ENCODE results near the gene COL5A3.
A peak's percentile ranks its signal among the peaks of the same experiment; 100 is the strongest.

The COL5A3 gene

GRCh38 chr19:10011974-10012373 lies 1.7 kb upstream of the COL5A3 start:
- DNase-seq (ENCODE audit: low read depth in 3 of 3), result no peak

- no peak for DNase-seq (ENCODE audit: low read depth in 3 of 3)
Observed at GRCh38 chr19:10010939-10011338, 635 bp upstream of the COL5A3 start.

- DNase-seq (ENCODE audit: low read depth in 3 of 3), result no peak
Observed at GRCh38 chr19:10009714-10010224, 535 bp downstream of the COL5A3 start.

DNA sequence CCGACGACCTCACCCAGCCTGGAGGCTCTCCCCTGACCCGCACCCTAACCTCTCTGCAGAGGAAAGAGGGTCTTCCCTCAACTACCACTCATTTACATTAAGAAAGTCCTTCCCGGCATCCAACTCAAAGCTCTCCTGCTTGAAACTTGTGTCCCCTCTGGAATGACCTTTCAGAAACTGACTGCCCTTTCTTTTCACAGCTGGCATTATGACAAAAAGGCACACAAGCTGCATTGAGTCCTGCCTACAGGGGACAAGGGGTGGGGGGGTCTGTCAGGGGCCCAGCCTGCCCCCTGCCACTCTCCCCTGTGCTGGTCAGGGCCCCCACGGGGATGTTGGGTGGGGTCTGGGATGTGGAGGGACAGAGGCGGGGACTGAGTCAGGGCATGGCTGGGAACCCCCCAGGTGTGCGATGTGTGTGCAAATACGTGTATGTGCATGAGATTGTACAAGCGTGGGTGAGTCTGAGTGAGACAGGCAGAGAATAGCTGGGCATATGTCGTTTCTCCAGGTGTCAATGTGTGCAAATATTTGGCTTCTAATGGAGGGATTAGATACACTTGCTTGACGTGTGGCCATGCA lies 2.0 kb downstream of the COL5A3 start:
- no peak for DNase-seq (ENCODE audit: low read depth in 3 of 3)

- DNase-seq (ENCODE audit: low read depth in 3 of 3), result no peak
Observed at GRCh38 chr19:10007371-10008183, 2.7 kb downstream of the COL5A3 start.

DNA sequence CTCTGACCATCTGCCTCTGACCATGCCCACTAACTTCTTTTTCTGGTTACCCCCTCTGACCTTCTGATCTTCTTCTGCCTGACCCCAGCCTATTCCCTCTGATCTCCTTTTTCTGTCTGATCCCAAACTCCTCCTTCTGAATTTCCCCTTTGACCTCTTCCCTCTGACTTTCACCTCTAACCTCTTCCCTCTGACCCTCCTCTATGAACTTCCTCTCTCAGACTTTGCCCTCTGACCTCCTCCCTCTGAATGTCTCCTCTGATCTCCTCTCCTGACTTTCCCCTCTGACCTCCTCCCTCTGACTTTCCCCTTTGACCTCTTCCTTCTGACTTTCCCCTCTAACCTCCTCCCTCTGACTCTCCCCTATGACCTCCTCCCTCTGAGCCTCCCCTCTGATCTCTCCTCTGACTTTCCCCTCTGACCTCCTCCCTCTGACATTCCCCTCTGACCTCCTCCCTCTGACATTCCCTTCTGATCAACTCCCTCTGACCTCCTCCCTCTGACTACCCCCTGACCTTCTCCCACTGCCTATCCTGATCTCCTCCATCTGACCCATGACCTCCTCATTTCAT lies 3.5 kb downstream of the COL5A3 start:
- DNase-seq (ENCODE audit: low read depth in 3 of 3), result no peak

GRCh38 chr19:10006335-10006708 lies 4.0 kb downstream of the COL5A3 start:
- no peak for DNase-seq (ENCODE audit: low read depth in 3 of 3)

DNA sequence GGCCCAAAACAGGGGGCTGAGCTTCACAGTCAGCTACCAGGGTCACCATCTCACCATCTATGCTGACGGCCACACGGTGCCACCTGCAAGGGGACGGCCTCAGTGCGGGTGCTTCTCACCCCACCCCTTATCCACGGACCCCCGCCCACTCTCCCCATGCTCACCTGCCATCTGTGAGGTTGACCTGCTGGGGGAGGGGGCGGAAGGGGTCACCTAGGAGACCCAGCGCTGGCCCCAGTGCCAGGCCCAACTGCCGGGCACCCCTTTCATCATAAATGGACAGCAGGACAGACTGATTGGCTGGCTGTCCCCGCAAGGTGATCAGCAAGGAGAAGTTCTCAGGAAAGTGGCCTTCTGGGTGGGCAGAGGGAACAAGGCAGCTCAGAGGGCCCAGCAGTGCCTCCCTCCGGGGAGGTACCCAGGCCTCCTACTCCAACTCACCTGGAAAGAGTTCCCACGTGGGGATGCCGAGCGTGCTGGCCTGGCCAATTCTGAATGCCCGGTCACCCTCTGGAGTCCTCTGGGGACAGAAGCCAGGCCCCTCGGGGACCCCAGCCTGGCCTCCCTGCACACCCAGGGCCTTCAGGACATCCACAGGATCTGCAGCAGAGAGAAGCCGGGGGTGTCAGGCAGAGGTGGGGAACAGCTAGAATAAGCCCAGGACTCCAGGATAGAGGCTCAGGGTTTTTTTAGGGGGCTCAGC lies 4.5 kb downstream of the COL5A3 start:
- no peak for DNase-seq (ENCODE audit: low read depth in 3 of 3)

GRCh38 chr19:10004617-10005016 lies 5.7 kb downstream of the COL5A3 start:
- DNase-seq (ENCODE audit: low read depth in 3 of 3), result no peak

- no peak for DNase-seq (ENCODE audit: low read depth in 3 of 3)
Observed at GRCh38 chr19:10003271-10003670, 7.0 kb downstream of the COL5A3 start.

- DNase-seq (ENCODE audit: low read depth in 3 of 3), result no peak
Observed at GRCh38 chr19:10001899-10002298, 8.4 kb downstream of the COL5A3 start.

DNA sequence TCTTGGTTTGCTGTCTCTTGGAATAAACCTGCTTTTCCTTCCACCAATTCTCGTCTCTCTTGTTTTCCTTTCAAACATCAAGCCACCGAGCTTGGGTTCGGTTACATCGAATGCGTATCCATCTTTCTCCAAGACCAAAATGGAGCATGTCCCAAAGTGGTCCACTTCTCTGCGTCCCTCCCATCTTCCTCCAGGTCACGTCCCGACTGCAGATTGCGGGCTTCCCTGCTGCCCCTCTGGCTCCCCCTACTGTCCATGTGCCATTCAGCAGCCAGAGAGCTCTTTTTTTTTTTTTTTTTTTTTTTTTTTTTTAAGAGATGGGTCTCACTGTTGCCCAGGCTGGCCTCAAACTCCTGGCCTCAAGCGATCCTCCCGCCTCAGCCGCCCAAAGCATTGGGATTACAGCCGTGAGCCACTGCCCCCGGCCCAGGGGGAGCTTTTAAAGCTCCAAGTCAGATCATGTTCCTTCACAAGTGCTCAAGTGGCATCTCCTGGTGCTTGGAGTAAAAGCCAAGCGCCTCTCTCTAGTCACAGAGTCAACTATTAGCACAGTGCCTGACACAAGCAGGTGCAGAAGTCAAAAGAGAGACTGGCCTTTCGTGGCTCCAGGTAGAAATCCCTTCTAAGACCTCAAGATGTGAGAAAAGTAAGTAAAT lies 10.0 kb downstream of the COL5A3 start:
- DNase-seq (ENCODE audit: low read depth in 3 of 3), result peak; percentile 43 to 57 (median 45)

GRCh38 chr19:9996541-9996940 lies 13.8 kb downstream of the COL5A3 start:
- DNase-seq (ENCODE audit: low read depth in 3 of 3), result no peak

- DNase-seq (ENCODE audit: low read depth in 3 of 3), result no peak
Observed at GRCh38 chr19:9995999-9996398, 14.3 kb downstream of the COL5A3 start.

DNA sequence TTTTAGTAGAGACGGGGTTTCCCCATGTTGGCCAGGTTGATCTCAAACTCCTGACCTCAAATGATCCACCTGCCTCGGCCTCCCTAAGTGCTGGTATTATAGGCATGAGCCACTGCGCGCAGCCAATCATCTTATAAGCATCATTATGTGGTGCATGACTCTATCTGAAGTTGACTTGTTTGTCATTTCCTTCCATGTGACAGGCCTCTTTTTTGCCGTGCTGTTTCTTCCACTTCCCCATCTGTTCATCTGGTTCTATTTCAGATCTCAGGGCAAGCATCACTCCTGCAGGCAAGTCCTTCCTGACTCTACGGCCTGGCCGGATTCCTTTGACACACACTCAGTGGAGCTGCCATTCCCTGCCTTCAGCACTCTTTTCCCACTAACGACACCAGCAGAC lies 15.2 kb downstream of the COL5A3 start:
- DNase-seq (ENCODE audit: low read depth in 3 of 3), result no peak

DNA sequence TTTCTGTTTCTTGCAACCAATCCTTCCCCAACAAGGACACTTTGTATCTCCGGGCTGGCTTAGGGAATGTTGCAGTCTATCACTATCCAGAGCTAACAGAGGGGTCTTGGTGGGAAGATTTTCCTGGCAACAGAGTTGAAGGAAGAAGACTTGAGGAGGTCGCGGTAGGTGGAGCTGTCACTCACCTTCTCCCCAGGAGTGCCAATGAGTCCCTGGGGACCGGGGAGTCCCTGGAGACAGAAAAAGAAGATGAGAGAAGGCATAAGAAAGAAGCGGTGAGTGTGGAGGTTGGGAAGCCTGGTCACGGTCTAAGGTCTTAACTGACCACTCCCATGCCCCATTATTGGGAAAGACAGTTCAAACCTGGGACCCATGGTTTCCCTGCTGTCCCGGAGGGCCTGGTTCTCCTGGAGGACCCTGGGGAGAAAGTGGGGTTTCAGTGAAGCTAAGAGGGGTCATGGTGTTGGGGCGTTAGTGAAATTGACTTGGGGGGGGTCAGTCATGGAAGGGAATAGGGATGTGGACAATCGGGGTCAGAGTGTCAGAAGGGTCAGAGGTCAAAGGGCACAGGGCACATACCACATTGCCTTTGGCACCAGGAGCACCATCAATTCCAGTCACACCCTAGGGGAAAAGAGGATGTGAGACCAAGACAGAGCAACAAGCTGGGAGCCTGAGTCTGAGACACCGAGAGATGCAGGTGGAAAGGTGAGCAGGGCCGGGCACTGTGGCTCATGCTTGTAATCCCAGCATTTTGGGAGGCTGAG lies 18.7 kb downstream of the COL5A3 start:
- DNase-seq (ENCODE audit: low read depth in 3 of 3), result no peak

- no peak for DNase-seq (ENCODE audit: low read depth in 3 of 3)
Observed at GRCh38 chr19:9989504-9989903, 20.8 kb downstream of the COL5A3 start.

DNA sequence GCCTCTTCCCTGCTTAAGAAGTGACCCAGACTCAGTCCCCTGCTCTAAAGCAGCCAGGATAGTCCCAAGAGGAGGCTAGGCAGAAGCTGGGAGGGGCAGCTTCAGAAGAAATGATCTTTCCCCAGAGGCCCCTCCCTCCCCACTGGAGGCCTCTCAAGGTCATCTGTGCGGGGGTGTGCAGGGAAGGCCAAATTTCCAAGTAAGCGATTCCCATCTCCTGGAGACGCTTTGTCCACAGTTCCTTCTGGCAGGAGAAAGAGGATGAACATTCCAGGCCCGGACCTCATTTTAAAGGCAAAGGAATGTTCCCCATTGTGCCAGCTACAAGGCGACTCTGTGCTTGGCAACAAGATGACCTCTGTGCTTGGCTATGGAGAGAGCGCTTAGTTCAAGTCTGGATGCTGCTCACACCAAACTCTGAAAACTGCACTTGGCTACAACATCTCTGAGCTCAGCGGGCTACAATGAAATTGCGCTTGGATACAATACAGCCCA lies 23.5 kb downstream of the COL5A3 start:
- DNase-seq (ENCODE audit: low read depth in 3 of 3), result no peak

DNA sequence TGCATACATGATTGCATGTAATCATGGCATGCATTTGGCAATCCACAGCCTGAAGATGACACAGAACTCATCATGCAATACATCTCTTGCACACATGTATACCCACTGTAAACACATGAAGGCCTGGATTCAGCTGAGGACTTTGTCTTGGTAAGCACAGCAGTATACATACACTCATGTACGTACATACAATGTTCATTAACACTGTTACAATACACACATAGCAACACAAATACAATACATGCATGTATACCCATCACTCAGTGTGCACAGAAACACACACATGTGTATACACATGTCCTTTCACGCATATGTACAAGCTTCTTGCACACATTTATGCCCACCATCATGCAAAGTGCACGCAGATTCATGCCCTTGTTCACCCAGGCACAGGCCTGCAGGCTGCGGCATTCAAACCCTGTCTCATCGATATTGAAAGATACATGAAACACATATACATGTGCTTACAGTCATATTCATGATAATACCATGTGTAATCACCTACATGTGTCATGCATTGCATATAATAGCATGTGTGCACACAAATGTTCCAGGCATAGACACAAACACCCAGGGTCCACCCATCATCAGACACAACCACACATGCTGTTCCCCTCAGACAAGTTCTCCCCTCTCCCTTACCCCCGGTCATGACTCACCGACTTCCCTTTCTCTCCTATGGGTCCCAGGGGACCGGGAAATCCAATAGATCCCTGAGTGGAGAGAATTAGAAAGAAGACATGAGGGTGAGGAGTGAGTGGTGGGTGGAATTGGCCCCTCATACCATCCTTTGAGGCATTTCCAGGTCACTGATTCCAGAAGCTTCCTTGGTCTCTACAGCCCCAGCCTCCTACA lies 28.7 kb downstream of the COL5A3 start:
- no peak for DNase-seq (ENCODE audit: low read depth in 3 of 3)

DNA sequence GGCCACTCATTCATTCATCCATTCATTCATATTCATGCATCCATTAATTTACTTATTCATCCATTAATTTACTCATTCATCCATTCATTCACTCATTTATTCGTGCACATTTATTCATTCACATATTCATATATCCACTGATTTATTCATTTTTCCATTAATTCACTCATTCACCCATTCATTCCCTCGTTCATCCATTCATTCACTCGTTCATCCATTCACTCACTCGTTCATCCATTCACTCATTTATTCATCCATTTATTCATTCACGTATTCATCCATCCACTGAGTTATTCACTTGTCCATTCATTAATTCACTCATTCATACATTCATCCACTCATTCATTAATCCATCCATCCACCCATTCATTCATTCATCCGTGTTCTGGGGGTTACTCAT lies 38.2 kb downstream of the COL5A3 start:
- no peak for DNase-seq (ENCODE audit: low read depth in 3 of 3)

All from stimulated activated CD4-positive, alpha-beta T cell treated with anti-CD3 and anti-CD28 coated beads, TNF-alpha, amount 100 ng/mL, for 48 hours (primary cell).